Measurements from ENCODE around the gene PHLPP1. TPM values are rescaled to one million over a fixed set of nuclear protein-coding genes. Genes with fewer than 3 reads are reported as not detected.

Gene PHLPP1
- total and polyA plus RNA-seq, 2 donors: 6.6 to 27.3 TPM

DNA sequence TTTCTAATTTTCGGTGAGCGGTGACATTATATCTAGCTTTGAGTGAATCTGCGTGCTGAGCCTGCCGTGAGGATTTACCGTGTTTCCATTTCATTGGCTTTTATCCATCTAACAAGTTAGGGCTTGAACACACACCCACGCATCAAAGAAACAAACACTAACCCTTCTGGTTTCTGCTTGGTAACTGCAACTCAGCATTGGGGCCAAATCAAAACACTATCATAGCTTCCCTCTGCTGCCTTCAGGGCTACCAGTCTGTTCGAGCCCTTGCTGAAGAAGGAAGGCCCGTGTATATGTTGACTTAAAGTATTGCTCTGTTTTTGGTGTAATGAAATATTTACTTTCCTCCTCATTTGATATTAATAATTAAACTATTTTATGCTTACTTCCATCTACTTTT is 227.2 kb downstream of the PHLPP1 start:
- no peak overlapping the region for H3K4me3 ChIP-seq (ENCODE audit: low read depth, low read length)
- H3K4me1 ChIP-seq (ENCODE audit: insufficient read depth): no peaks in the 10 kb centered on the region
- H3K27ac ChIP-seq (ENCODE audit: low read depth): no peak overlapping the region
- no peak for DNase-seq (ENCODE audit: extremely low spot score)
- 90% methylated on average over 8 of the region's 8 CpGs for WGBS
- no peaks in the 10 kb centered on the region for H3K36me3 ChIP-seq (ENCODE audit: insufficient read depth)

DNA sequence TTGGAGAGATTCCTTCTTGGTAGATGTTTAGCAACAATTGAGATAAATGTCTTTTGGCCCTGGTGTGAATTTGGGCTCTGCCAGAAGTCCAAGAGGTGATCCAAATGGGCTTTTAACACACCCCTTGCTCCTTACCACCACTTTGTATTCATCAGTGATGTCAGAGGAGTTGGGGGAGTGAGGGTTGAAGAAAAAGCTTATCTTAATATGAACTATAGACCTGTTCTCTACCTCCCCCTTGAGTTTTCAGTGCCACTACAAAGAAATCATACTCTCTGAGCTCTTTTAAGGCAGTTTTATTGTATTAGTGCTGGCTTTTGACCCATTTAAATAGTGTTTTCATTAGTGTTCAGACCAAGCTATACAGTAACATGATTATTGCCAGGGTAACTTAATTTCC is 229.1 kb downstream of the PHLPP1 start:
- DNase-seq (ENCODE audit: extremely low spot score): no peak
- no peak overlapping the region for H3K4me3 ChIP-seq (ENCODE audit: low read depth, low read length)
- no peaks in the 10 kb centered on the region for H3K36me3 ChIP-seq (ENCODE audit: insufficient read depth)
- H3K4me1 ChIP-seq (ENCODE audit: insufficient read depth): no peaks in the 10 kb centered on the region
- no peak overlapping the region for H3K27ac ChIP-seq (ENCODE audit: low read depth)

DNA sequence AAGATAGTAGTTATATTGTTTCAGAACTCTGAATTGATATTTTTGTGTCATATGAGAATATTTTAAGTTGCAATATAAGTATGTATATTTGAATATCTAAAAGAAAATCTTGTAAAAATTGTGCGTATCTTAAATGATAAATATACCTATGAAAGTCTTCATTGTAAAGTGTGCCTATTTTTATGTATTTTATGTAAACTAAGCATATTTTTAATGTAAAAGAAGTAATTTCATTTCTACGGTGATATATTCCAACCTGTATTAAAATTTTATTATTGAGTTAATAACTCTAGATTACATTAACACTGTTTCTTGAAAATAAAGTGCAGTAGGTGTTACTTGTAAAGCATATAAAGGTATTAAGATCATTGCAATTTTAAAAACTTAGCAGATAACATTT is 233.4 kb downstream of the PHLPP1 start:
- Histone ChIP-seq H3K27ac (ENCODE audit: low read depth) (no peak overlapping the region), H3K4me1 (ENCODE audit: insufficient read depth) (no peaks in the 10 kb centered on the region), H3K4me3 (ENCODE audit: low read depth, low read length) (no peak overlapping the region), H3K36me3 (ENCODE audit: insufficient read depth) (no peaks in the 10 kb centered on the region)
- DNase-seq (ENCODE audit: extremely low spot score): no peak
- WGBS: 99% methylated on average over 2 of the region's 2 CpGs

DNA sequence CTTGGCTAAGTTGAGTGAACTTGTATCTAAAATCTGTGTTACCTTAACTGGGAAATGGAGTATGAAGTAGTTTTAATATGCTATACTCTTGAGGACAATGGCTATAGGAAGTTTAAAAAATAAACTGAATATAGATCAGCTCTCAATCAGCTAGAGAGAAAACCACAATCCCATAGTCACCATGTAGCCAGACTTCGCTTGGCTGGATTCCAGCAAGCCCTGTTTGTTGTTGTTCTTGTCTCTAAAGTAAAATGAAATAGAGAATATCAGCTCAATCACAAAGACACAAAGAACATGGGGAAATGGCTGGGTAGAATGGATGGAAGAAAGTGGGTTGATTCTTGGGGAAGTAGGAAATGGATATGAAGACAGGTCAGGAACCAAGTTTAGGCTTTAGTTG is 234.9 kb downstream of the PHLPP1 start:
- Histone ChIP-seq H3K4me1 (ENCODE audit: insufficient read depth) (no peaks in the 10 kb centered on the region), H3K27ac (ENCODE audit: low read depth) (no peak overlapping the region), H3K4me3 (ENCODE audit: low read depth, low read length) (no peak overlapping the region), H3K36me3 (ENCODE audit: insufficient read depth) (no peaks in the 10 kb centered on the region)
- no peak for DNase-seq (ENCODE audit: extremely low spot score)
- 96% methylated on average over 1 of the region's 1 CpG for WGBS

GRCh38 chr18:62952807-62953206 is 237.5 kb downstream of the PHLPP1 start:
- H3K4me3 ChIP-seq (ENCODE audit: low read depth, low read length): no peak overlapping the region
- no peak for DNase-seq (ENCODE audit: extremely low spot score)
- H3K27ac ChIP-seq (ENCODE audit: low read depth): no peak overlapping the region
- no peaks in the 10 kb centered on the region for H3K36me3 ChIP-seq (ENCODE audit: insufficient read depth)
- WGBS: 67% methylated on average over 4 of the region's 4 CpGs
- H3K4me1 ChIP-seq (ENCODE audit: insufficient read depth): no peaks in the 10 kb centered on the region

GRCh38 chr18:62953663-62954062 is 238.3 kb downstream of the PHLPP1 start:
- DNase-seq (ENCODE audit: extremely low spot score): no peak
- Histone ChIP-seq H3K27ac (ENCODE audit: low read depth) (no peak overlapping the region), H3K4me1 (ENCODE audit: insufficient read depth) (no peaks in the 10 kb centered on the region), H3K36me3 (ENCODE audit: insufficient read depth) (no peaks in the 10 kb centered on the region), H3K4me3 (ENCODE audit: low read depth, low read length) (no peak overlapping the region)
- WGBS: 54% methylated on average over 2 of the region's 2 CpGs

DNA sequence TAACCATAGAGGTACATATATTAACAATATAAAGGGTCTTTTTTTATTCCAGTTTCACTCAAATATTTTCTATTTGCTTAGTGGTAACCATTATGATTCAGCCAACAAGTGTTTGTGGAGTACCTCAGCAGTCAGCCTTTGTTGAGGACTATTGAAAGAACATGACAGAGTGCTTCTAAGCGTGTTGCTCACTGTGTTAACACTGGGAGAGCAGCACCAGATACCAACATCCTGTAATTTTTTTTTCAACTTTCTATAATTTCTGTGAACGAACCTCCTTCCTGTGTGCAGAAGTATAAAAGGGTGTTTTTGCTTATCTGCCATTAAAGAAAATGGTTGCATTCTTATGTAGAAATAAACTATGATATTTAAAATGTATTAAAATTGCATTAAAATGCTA is 239.0 kb downstream of the PHLPP1 start:
- no peaks in the 10 kb centered on the region for H3K4me1 ChIP-seq (ENCODE audit: insufficient read depth)
- H3K36me3 ChIP-seq (ENCODE audit: insufficient read depth): no peaks in the 10 kb centered on the region
- no peak overlapping the region for H3K4me3 ChIP-seq (ENCODE audit: low read depth, low read length)
- DNase-seq (ENCODE audit: extremely low spot score): no peak
- H3K27ac ChIP-seq (ENCODE audit: low read depth): no peak overlapping the region
- 80% methylated on average over 2 of the region's 2 CpGs for WGBS

DNA sequence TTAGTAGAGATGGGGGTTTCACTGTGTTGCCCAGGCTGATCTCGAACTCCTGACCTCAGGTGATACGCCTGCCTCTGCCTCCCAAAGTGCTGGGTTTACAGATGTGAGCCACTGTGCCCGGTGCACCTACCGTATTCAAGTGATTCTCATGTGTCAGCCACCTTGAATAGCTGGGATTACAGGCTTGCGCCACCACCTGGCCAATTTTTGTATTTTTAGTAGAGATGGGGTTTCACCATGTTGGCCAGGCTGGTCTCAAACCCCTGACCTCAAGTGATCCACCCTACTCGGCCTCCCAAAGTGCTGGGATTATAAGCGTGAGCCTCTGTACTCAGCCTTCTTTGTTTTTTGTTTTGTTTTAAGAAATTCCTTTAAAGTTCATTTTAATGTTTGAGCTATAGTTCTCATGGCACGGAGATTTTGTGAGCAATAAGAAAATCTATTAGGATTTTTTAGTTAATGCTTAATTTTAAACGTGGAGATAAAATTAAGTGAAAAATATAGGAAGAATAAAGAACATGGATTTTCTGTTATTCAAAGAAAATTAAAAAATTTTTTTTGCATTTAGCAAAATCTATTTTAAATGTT is 242.6 kb downstream of the PHLPP1 start:
- Histone ChIP-seq H3K4me1 (ENCODE audit: insufficient read depth) (no peaks in the 10 kb centered on the region), H3K4me3 (ENCODE audit: low read depth, low read length) (no peak overlapping the region), H3K27ac (ENCODE audit: low read depth) (no peak overlapping the region), H3K36me3 (ENCODE audit: insufficient read depth) (no peaks in the 10 kb centered on the region)
- WGBS: 82% methylated on average over 9 of the region's 9 CpGs
- DNase-seq (ENCODE audit: extremely low spot score): no peak

- Histone ChIP-seq H3K4me3 (ENCODE audit: low read depth, low read length) (no peak overlapping the region), H3K36me3 (ENCODE audit: insufficient read depth) (no peaks in the 10 kb centered on the region), H3K27ac (ENCODE audit: low read depth) (no peak overlapping the region), H3K4me1 (ENCODE audit: insufficient read depth) (no peaks in the 10 kb centered on the region)
- WGBS: 95% methylated on average over 3 of the region's 3 CpGs
- no peak for DNase-seq (ENCODE audit: extremely low spot score)
These were observed 244.1 kb downstream of the PHLPP1 start for GRCh38 chr18:62959481-62959880.

GRCh38 chr18:62963507-62963906 is 248.2 kb downstream of the PHLPP1 start:
- no peak for DNase-seq (ENCODE audit: extremely low spot score)
- no peak overlapping the region for H3K4me3 ChIP-seq (ENCODE audit: low read depth, low read length)
- no peak overlapping the region for H3K27ac ChIP-seq (ENCODE audit: low read depth)
- no peaks in the 10 kb centered on the region for H3K4me1 ChIP-seq (ENCODE audit: insufficient read depth)
- peaks cover 4% of the 10 kb centered on the region for H3K36me3 ChIP-seq (ENCODE audit: insufficient read depth)
- WGBS: 40% methylated on average over 3 of the region's 3 CpGs

DNA sequence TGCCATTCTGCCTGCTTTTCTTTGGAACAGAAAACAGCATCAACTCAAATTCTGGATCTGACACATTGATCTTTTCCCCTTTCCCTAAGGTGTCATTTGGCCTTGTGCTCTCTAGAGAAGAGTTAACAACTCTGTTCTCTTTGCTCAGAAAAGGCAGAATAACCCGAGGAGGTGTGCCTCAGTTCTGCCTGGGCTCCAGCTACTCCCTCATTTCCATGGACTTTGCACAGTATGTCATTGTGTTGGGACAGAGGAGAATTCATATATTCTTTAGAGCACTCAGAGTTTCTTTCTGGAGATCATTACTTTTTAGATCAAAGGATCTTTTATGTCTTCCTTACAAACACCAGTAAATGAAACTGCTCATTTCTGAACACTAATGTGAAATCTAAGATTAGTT is 249.1 kb downstream of the PHLPP1 start:
- H3K4me1 ChIP-seq (ENCODE audit: insufficient read depth): no peaks in the 10 kb centered on the region
- WGBS: 69% methylated on average over 1 of the region's 1 CpG
- H3K27ac ChIP-seq (ENCODE audit: low read depth): no peak overlapping the region
- no peak overlapping the region for H3K4me3 ChIP-seq (ENCODE audit: low read depth, low read length)
- H3K36me3 ChIP-seq (ENCODE audit: insufficient read depth): peaks cover 4% of the 10 kb centered on the region
- no peak for DNase-seq (ENCODE audit: extremely low spot score)

- Histone ChIP-seq H3K4me1 (ENCODE audit: insufficient read depth) (no peaks in the 10 kb centered on the region), H3K27ac (ENCODE audit: low read depth) (no peak overlapping the region), H3K4me3 (ENCODE audit: low read depth, low read length) (no peak overlapping the region), H3K36me3 (ENCODE audit: insufficient read depth) (peaks cover 4% of the 10 kb centered on the region)
- DNase-seq (ENCODE audit: extremely low spot score): no peak
- 78% methylated on average over 4 of the region's 4 CpGs for WGBS
These were observed 251.7 kb downstream of the PHLPP1 start for GRCh38 chr18:62967089-62967488.

- WGBS: 90% methylated on average over 1 of the region's 1 CpG
These were observed 258.3 kb downstream of the PHLPP1 start for GRCh38 chr18:62973689-62974088.

DNA sequence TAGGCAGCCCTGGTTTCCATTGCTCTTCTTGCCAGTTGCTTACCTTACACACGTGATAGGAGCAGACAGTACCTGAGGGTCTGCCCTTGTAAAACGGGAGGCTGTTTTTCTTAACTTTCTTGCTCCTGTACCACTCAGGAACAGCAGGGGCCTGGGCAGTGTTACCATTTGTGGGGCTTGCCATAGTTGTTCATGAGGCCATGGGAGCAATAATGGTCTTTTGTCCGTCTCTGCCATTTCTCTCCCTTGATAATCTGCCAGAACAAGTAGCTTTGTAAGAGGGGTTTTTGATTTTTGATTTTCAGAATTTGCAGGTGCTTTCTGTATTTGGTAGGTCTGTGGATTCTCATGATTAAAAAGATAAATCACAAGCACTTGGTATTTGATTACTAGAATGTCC is 259.0 kb downstream of the PHLPP1 start:
- Histone ChIP-seq H3K27ac (ENCODE audit: low read depth) (no peak overlapping the region), H3K4me3 (ENCODE audit: low read depth, low read length) (no peak overlapping the region), H3K4me1 (ENCODE audit: insufficient read depth) (no peaks in the 10 kb centered on the region), H3K36me3 (ENCODE audit: insufficient read depth) (no peaks in the 10 kb centered on the region)
- 61% methylated on average over 3 of the region's 3 CpGs for WGBS
- DNase-seq (ENCODE audit: extremely low spot score): no peak

More at GRCh38 chr18:62973689-62974088, 258.3 kb downstream of the PHLPP1 start:
- no peaks in the 10 kb centered on the region for H3K4me1 ChIP-seq (ENCODE audit: insufficient read depth)
- no peak for DNase-seq (ENCODE audit: extremely low spot score)
- no peak overlapping the region for H3K27ac ChIP-seq (ENCODE audit: low read depth)
- H3K36me3 ChIP-seq (ENCODE audit: insufficient read depth): no peaks in the 10 kb centered on the region
- H3K4me3 ChIP-seq (ENCODE audit: low read depth, low read length): no peak overlapping the region

Measured in urinary bladder (tissue), 4 donors.